ENCODE data around the gene SGPP1.
A peak's percentile ranks its signal among the peaks of the same experiment; 100 is the strongest.

Gene SGPP1, protein sequence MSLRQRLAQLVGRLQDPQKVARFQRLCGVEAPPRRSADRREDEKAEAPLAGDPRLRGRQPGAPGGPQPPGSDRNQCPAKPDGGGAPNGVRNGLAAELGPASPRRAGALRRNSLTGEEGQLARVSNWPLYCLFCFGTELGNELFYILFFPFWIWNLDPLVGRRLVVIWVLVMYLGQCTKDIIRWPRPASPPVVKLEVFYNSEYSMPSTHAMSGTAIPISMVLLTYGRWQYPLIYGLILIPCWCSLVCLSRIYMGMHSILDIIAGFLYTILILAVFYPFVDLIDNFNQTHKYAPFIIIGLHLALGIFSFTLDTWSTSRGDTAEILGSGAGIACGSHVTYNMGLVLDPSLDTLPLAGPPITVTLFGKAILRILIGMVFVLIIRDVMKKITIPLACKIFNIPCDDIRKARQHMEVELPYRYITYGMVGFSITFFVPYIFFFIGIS

DNA sequence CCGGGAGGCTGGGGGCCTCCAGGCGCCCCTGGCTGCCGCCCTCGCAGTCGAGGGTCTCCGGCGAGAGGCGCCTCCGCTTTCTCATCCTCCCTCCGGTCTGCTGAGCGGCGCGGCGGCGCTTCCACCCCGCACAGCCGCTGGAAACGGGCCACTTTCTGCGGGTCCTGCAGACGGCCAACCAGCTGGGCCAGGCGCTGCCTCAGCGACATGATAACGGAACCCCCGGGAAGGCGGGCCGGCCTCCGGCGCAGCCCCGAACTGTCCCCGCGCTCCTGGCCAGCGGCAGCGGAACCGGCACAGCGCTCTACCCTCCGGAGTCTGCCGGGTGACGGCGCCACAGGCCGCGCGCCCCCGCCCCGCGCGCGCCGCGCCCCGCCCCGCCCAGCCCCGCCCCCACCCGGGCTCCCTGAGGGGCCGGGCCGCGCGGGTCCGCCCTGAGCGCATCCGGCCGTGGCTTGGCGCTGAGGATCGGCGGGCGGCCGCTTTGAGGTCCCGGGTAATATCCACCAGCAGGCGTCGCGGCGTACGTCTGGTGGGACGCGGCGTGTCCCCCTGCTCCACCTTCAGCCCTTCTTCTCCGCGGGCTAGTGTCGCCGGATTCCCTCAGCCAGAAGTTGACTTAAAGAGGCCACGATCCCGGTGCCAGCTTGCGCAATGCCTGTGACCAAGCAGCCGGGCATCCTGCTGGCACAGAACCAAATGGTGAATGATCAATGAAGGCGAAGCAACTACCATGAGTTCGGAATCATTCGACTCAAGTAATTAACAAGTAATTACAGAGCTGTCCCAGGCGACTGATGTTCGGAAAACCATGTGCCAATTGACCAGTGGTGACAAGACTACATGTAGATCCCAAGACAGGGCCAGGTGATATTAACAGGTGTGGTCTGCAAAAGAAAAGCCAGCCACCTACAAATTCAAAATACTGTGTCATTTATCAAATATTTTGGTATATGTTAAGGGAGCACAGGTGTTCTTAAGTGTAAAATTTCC is at the start of gene SGPP1:
Gene SGPP1 (minus strand): TSS at position 330 of the 993 bp plus-strand sequence. CDS start 121 bp downstream, at position 209.
- H3K4me3 ChIP-seq (ENCODE audit: low read length), result peak within 1 kb of the TSS; percentile 84
- TF ChIP-seq, protein P1, sequence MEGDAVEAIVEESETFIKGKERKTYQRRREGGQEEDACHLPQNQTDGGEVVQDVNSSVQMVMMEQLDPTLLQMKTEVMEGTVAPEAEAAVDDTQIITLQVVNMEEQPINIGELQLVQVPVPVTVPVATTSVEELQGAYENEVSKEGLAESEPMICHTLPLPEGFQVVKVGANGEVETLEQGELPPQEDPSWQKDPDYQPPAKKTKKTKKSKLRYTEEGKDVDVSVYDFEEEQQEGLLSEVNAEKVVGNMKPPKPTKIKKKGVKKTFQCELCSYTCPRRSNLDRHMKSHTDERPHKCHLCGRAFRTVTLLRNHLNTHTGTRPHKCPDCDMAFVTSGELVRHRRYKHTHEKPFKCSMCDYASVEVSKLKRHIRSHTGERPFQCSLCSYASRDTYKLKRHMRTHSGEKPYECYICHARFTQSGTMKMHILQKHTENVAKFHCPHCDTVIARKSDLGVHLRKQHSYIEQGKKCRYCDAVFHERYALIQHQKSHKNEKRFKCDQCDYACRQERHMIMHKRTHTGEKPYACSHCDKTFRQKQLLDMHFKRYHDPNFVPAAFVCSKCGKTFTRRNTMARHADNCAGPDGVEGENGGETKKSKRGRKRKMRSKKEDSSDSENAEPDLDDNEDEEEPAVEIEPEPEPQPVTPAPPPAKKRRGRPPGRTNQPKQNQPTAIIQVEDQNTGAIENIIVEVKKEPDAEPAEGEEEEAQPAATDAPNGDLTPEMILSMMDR (conservative IDR thresholded peaks at IDR 0.05; ENCODE audit: low read depth, low read length), result no peak
- no peak for DNase-seq (ENCODE audit: low read depth)

DNA sequence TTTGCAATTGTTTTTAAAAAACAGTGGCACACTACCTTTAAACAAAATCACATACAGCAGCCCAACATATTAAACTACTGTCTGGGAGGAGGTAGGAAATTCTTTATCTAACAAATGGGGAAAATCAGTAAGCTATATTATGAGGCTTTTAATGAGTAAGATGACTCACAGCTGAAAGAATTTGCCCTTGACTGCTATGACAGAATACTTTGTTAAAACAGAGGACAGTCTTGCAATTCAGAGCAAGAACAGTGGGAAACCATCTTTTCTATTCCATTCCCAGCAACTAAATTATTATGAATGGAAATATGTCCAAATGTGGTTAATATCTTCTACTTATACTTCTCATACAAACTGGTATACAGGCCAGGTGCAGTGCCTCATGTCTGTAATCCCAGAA is 49.2 kb upstream of the SGPP1 start:
- TF ChIP-seq, protein P1 (conservative IDR thresholded peaks at IDR 0.05; ENCODE audit: low read depth, low read length), result no peak
- peak; percentile 25 for DNase-seq (ENCODE audit: low read depth)
- H3K4me3 ChIP-seq (ENCODE audit: low read length), result no peak overlapping the region

DNA sequence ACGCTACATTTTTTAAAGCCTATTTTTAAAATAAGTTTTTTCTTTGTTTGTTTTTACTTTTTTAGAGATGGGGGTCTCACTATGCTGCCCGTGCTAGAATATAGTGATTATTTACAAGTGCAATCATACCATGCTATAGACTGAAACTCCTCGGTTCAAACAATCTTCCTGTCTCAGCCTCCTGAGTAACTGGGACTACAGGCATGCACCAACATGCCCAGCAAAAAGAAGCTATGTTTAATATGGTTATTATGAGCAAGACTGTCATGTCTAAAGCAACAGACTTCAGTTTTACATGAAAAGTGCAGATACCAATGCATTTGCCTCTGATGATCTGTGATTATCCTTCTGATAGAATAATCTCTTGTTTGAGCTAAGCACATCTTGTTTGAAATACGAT is 45.6 kb upstream of the SGPP1 start:
- DNase-seq (ENCODE audit: low read depth), result no peak
- H3K4me3 ChIP-seq (ENCODE audit: low read length), result no peak overlapping the region
- TF ChIP-seq, protein P1 (conservative IDR thresholded peaks at IDR 0.05; ENCODE audit: low read depth, low read length), result no peak

DNA sequence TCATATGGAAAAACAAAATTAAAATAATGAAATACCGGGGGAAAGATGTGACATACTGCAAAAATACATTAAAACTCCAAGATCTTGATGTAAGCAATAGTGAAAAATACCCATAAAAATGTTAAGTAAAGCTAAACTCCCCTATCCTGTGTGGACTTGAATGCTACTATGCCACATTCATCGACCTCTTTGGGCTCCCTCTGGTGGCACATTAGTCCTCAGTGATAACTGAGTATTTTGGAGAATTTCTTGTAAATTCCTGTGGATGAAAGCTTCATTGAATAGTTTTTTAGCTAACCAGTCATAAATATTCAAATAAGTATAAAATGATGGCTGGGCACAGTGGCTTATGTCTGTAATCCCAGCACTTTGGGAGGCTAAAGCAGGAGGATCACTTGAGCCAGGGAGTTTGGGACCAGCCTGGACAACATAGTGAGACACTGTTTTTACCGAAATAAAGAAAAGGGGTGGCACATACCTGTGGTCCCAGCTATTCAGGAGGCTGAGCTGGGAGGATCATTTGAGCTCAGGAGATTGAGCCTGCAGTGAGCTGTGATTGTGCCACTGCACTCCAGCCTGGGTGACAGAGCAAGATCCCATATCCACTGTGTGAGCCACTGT is 42.4 kb upstream of the SGPP1 start:
- DNase-seq (ENCODE audit: low read depth), result peak; percentile 20
- TF ChIP-seq, protein P1 (conservative IDR thresholded peaks at IDR 0.05; ENCODE audit: low read depth, low read length), result peak; percentile 78
- H3K4me3 ChIP-seq (ENCODE audit: low read length), result no peak overlapping the region

DNA sequence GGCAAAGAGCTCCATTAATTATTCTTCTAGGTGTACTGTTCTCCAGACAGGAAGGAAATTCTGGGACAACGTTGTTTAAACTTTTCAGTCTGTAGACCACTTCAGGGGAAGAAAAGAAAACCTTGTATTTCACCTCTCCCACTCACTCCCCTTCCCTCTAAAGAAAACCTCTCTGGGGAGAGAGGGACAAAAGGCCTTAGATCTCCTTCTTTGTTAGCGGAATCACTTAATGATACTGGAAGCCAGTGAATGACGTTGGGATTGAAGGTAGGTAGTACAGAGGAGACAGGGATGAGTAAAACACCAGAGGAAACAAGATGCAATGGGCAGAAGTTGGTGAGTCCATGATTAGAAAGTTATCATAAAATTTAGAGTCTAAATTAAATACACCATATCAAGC is 38.7 kb upstream of the SGPP1 start:
- TF ChIP-seq, protein P1 (conservative IDR thresholded peaks at IDR 0.05; ENCODE audit: low read depth, low read length), result no peak
- no peak for DNase-seq (ENCODE audit: low read depth)
- no peak overlapping the region for H3K4me3 ChIP-seq (ENCODE audit: low read length)

DNA sequence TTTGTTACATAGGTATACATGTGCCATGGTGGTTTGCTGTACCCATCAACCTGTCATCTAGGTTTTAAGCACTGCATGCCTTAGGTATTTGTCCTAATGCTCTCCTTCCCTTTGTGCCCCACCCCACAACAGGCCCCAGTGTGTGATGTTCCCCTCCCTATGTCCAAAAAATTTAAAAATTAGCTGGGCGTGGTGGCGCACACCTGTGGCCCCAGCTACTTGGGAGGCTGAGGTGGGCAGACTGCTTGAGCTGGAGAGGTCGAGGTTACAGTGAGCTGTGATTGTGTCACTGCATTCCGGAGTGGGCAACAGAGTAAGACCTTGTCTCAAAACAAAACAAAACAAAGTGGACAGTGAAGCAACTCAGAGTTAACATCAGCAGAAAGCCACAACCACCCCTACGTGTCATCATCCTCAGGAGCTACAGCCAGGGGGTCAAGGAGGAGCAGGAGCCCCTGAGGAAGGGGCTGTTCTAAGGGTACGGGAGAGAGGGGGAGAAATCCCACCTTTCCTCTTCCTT is 36.8 kb upstream of the SGPP1 start:
- H3K4me3 ChIP-seq (ENCODE audit: low read length), result no peak overlapping the region
- no peak for DNase-seq (ENCODE audit: low read depth)
- TF ChIP-seq, protein P1 (conservative IDR thresholded peaks at IDR 0.05; ENCODE audit: low read depth, low read length), result no peak
